HUDEP-2 (cell line): Measurements from ENCODE around the gene TSPEAR.
"Not testable (repeated sequence)": the region's sequence is repeated elsewhere in the genome, so short reads cannot be mapped to it uniquely, and the experiment has no call there.

ENCODE experiments used
- DNase-seq, 76 experiments: peaks; one replicate each; lab custom pipeline; 2025; ENCODE audit not compliant: unreplicated experiment in 76 of 76; lab: John Stamatoyannopoulos, UW

TSPEAR gene

DNA sequence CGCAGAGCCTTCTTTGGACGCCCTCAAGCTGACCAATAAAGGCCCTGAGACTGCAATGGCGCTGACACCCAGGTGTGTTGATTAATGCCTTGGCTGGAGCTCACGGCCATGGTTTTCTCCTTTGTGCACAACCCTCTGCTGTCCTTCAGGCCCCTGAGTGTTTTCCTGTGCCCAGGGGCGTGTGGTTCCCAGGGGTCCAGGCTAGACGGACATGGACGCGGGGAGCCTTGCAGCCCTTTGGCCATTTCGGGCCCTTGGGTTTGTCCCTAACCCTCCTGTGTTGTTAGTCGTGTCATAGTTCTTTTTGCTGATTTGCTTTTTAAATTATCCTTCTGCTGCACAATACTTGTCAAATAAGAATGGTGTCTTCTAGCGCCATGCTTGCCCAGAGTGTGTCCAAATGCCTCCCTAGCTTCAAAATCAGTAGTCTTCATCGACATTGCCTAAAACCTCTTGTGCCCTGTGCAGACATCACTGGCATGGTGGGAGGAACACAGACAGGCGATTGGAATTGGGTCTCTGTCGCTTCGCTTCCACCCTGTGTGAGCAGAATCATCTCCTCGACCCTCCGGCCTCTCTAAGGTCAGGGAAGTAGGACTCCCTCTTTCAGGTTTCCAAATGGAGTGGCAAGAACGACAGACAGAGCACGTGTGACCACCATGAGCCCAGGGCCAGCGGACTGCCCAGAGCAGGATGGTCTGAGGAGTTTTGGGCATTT is 135.9 kb downstream of the TSPEAR start:
- no peak for DNase-seq

DNA sequence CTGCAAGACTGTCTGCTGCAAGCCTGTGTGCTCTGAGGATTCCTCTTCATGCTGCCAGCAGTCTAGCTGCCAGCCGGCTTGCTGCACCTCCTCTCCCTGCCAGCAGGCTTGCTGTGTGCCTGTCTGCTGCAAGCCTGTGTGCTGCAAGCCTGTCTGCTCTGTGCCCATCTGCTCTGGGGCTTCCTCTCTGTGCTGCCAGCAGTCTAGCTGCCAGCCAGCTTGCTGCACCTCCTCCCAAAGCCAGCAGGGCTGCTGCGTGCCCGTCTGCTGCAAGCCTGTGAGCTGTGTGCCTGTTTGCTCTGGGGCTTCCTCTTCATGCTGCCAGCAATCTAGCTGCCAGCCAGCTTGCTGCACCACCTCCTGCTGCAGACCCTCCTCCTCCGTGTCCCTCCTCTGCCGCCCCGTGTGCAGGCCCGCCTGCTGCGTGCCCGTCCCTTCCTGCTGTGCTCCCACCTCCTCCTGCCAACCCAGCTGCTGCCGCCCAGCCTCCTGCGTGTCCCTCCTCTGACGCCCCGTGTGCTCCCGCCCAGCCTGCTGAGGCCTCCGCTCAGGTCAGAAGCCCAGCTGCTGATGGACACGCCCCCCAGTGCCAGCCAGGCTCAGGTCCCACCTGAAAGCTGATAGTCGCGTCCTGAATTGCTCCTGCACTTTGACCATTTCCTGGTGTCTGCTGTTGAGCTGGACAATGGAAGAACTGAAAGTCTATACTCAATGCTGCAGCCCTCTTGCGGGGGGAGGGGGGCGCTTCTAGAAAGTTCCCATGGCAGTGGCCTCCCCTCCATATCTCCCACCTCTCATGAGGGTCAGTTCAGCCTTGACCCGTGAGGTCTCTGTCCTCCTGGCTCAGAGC is 136.7 kb downstream of the TSPEAR start:
- peak in 2 of 76 experiments; percentile 6 to 26 for DNase-seq

DNA sequence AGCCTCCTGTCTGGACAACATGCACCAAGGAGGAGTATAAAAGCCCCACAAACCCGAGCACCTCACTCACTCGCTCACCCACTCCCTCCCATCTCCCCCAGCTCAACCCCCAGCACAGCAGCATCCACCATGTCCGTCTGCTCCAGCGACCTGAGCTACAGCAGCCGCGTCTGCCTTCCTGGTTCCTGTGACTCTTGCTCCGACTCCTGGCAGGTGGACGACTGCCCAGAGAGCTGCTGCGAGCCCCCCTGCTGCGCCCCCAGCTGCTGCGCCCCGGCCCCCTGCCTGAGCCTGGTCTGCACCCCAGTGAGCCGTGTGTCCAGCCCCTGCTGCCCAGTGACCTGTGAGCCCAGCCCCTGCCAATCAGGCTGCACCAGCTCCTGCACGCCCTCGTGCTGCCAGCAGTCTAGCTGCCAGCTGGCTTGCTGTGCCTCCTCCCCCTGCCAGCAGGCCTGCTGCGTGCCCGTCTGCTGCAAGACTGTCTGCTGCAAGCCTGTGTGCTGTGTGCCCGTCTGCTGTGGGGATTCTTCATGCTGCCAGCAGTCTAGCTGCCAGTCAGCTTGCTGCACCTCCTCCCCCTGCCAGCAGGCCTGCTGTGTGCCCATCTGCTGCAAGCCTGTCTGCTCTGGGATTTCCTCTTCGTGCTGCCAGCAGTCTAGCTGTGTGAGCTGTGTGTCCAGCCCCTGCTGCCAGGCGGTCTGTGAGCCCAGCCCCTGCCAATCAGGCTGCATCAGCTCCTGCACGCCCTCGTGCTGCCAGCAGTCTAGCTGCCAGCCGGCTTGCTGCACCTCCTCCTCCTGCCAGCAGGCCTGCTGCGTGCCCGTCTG is 137.5 kb downstream of the TSPEAR start, which contains the start of gene KRTAP10-4:
Gene KRTAP10-4 (plus strand): TSS at position 100 of the 827 bp plus-strand sequence. CDS start 30 bp downstream, at position 130.
- DNase-seq: not testable (repeated sequence)

DNA sequence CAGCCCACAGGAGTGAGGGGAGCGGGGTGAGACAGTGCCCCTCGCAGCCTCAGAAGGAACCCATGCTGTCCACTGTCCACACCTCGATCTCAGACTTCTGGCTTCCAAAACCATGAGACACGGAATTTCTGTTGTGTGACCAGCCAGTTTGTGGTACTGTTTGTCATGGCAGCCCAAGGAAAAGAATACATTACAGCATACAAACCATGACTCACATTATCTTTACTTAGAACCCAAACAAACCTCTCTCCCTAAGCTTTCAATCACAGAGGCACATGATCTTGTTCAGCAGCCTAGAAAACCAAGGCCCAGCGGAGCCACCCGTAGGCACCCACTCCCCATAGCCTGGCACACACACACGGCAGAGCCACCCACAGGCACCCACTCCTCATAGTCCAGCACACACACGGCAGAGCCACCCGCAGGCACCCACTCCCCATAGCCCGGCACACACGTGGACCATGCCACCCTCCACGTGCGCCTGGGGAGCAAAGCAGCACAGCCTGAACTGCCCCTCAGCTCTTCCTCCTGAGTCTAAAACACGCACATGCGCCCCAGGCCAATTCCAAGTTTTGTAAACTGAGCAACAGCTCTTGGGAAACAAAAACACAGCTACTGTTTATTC is 138.3 kb downstream of the TSPEAR start:
- DNase-seq: no peak

DNA sequence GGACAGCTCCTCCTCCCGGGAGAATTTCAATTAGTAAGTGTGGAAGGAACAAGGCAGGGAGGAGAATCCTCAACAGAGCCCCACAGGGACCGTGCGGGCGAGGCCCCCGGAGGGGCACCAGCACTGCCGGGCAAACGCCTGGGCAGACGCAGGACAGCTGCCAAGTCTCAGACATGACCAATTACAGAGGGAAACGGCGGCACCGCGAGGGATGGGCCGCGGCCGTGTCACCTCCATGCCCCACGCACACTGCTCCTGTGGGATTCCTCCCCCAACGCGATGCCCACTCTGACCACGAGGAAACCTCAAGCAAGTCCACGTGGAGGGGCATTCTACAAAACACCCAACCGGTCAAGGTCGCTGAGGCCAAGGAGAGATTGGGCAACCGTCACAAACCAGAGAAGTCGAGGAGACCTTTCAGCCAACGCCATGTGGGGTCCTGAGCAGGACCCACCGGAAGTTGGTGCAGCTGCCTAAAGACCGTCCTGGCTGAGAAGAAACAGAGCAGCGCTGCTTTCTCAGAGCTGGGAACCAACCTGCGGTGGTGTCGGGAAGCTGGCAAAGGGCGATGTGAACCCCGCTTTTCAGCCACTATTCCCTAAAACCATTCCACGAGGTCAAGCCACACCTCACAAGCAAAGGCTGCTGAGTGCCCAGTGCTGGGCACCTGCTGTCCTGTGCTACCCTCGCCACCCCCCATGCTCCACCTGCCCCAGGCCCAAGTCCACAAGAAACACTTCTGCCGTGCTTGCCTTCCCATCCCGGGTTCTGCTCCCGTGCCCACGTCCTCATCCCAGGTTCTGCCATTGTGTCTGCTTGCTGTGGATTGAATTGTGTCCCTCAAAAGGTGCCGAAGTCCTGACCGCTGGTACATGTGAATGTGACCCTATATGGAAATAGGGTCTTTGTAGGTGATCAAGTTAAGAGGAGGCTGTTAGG is 139.3 kb downstream of the TSPEAR start:
- no peak for DNase-seq

DNA sequence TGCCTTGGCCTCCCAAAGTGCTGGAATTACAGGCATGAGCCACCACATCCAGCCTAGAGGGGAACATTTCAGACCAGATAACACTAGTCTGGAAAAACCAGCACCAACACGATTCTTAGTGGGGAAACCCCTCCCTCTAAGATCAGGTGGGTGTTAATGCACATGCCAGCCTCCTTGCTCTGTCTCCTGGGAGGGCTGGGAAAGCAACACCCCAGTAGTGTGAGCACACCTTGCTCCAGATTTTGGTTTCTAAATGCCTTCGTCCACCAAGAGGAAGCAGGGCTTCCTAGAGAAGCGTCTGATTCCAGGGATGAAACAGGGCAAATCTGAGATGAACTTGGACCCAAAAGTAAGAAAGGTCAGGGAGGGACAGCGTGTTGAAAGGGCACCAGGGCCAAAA is 140.1 kb downstream of the TSPEAR start:
- no peak for DNase-seq

DNA sequence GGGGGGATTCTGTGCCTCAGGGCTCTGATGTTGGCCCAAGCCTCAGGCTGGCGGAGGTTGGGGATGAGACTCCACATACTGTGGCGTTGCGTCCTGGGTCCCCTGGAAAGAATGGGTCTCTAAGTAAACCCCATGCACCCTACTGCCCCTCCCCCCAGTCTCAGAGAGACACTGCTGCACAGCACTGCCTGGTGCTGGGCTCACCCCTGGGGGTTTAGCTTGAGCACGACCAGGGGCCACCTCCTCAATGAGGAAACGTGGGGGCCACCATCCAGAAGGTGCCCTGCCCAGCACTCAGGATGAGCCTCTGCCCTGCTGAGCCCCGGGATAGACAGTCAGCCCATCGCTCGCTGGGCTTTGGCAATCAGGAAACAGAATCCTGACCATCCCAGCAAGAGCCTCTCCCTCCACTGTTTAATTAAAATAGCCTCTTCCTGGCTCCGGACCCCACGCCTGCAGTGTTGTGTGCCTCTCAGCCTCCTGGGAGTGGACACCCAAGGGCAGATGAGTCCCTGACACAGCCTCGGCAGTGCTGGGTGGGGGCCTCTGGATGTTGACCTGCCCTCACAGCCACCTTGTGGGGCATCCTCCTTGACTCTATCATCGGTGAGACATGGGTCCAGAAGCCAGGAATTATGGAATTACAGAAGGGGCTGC is 141.4 kb downstream of the TSPEAR start:
- DNase-seq: no peak

DNA sequence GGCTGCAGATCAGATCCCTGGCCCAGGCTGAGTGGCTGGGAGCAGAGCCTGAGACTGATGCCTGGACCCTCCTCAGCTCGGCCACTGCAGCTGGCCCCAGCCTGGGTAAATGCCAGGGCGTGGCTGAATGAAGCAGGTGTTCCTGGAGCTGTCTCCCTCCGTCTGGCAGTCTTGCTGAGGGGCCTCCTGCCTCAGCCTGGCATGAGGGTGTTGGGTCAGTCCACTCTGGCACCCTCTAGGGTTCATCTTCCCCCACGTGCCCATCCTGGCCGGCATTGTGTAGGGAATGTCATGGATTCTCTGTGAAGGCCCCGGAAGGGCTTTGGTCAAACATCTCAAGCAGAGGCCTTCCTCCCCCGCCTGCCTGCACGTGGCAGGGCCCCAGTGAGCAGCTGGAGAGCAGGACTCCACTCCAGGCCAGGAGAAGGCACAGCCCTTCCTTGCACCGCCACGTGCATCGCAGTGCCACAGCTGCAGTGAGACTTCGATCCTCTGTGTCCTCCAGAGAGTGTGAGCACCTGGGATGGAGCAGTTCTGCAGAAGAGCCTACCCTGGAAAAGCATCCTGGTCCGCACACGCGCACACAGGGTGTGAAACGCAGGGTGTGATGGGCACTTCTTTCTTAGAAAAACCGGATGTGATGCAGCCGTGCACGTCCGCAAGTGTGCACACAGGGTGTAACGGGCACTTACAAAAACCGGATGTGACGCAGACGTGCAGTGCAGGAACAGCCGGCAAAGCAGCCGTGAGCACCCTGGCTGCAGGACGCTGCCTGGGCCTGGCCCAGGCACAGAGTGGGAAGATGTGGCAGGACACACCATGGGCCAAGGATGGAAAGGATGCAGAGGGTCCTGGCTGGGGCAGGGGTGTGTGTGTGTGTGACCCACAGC is 142.5 kb downstream of the TSPEAR start:
- no peak for DNase-seq

DNA sequence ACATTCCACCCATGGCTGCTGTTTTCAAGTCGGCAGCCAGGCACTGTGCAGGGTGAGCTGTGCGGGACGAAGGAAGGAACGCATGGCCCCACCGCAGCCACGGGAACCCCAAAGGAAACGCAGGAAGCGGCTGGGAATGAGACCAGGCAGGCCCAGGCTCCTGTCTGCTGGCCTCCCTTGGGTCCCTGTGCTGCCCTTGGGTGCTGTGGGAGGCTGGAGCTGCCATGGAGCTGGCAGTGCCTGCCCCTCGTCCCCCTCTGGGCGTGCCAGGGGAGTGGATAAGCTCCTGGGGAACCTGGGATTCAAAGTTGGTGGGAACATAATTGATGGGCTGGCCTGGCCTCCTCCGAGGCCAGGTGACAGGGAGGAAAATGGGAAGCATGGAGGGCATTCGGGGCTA is 143.1 kb downstream of the TSPEAR start:
- DNase-seq: no peak

DNA sequence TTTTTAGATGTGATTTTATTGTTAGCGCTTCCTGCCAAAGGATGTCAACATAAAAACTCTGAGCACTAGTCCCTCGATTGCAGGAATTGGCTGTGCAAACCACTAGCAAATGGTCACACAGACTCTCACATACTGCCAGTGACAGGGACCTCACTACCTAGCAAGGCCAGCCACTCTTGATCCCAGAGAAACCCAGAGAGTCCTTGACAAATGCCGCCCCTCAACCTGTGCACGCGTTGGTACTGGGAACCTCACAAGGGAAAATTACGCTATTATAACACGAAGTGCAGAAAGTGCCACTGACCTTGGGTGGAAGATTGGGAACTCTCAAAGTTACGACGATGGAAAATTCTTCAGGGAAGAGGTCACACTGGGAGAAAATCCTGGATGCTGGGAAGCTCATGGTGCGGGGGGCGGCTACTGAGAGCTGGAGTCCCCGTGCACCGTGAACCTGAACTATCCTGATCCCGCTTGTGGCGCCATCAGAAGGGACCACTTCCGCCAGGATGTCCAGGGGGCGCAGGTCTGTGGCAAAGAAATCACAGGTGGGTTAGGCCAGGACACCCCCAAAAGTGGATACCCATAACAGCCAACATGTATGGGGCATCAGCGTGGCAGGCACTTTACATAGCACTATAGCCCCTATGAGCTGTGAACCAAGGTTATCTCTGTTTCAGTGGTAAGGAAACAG is 143.7 kb downstream of the TSPEAR start:
- no peak for DNase-seq

DNA sequence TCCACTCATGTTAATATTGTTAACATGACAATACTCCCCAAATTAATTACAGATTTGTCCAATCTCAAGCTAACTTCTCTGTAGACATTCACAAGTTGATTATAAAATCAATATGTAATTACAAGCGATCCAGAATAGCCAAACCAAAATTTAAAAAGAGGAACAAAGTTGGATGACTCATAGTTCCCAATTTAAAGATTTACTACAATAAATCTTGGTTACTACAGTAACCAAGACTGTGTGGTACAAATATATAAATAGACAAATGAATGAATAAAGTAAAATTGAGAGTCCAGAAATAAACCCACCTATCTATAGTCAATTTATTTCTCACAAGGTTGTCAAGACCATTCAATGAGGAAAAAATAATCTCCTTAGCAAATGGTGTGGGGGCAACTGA is 145.0 kb downstream of the TSPEAR start:
- DNase-seq: no peak

DNA sequence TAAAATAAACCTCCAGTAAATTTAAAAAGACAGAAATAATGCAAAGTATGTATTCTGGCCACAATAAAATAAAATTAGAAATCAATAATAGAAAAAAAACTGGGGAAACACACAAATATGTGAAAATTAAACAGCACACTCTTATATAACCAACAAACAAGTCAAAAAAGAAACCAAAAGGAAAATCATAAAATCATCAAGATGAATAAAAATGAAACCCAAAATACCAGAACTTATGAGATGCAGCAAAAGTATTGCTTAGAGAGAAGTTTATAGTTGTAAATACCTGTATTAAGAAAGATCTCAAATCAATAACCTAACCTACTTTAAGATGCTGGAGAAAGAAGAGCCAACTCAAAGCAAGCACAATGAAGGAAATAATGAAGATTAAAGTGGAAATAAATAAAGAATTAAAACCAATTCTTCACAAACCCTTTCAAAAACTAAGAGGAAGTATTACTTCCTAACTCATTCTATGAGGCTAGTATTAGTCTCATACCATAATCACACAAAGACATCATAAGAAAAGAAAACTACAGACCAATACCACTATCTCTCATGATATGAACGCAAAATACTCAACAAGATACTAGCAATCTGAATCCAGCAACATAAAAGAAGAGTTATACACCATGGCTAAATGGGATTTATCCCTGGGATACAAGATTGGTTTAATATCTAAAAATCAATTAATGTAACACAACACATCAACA is 146.3 kb downstream of the TSPEAR start:
- DNase-seq: no peak

DNA sequence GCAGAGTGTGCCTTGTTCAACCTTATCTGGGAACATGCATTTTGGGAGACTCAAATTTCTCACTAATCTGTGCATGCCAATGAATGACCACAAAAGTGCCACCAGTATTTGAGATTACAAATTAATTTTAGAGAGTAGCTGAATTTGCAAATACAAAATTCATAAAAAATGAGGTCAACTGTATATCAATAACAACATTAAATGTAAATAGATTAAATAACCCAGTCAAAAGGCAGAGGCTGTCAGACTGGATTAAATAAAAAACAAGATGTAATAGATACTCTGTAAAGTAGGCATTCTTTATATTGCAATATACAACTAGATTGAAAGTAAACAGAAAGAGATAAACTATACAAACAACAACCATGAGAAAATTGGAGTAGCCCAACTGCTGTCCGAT is 147.3 kb downstream of the TSPEAR start:
- no peak for DNase-seq

DNA sequence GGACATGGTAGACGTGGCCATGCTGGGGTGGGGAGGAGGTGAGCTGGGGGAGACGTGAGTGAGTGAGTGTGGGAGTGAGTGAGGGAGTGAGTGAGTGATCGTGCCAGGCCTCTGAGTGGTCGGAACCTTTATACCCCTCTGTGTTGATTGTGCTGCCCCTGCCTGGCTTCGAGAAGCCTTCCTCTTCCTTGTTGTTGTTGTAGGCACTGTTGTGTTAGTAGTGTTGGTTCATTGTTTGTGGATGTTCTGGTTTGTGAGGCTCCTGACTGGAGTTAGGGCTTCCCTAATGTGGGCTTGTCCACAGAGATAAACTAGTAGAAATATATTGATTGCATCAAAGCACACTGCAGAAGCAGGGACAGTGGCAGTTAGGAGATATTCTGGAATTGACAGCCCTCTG is 152.7 kb downstream of the TSPEAR start, which contains the start of gene KRTAP10-3:
Gene KRTAP10-3 (minus strand): TSS at position 101 of the 400 bp plus-strand sequence. CDS start 80 bp downstream, at position 21.
- DNase-seq: no peak

DNA sequence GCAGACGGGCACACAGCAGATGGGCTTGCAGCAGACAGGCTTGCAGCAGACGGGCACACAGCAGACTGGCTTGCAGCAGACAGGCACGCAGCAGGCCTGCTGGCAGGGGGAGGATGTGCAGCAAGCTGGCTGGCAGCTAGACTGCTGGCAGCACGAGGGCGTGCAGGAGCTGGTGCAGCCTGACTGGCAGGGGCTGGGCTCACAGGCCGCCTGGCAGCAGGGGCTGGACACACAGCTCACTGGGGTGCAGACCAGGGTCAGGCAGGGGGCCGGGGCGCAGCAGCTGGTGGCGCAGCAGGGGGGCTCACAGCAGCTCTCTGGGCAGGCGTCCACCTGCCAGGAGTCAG is 153.1 kb downstream of the TSPEAR start:
- DNase-seq: not testable (repeated sequence)

DNA sequence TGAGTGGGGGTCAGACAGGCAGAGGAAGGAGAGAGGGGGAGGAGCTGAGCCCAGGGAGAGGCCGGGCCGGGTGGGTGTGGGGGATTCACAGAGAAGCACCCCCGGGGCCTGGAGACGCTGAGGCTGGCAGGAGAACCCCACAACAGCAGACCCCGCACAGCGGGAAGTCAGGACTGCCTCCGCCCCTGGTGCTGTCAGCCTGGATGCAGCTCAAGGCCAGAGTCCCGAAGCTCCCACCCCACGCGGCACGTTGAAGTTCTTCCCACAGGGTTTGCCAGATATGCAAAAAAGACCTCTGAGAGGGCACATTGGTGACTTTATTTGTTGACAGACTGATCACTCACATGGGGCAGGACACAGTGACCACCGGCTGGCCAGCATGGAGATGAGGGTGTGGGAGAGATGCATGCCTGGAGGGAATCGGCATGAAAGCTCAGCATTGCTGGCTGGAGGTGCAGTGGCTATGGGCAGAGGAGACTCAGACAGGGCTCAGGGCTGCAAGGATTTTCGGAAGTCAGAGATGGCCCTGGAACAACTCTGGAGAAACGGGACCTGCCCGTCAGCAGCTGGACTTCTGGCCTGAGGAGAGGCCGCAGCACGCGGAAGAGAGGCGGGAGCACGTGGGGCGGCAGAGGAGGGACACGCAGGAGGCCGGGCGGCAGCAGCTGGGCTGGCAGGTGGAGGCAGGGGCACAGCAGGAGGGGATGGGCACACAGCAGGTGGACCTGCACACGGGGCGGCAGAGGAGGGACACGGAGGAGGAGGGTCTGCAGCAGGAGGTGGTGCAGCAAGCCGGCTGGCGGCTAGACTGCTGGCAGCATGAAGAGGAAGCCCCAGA is 153.7 kb downstream of the TSPEAR start:
- no peak for DNase-seq
